GM10266 (cell line): Measurements from ENCODE around the gene ENPP4.

ENCODE experiments used
- DNase-seq: peaks from one replicate; pipeline ENCODE4 v3.0.0; 2012; ENCODE audit errors: extremely low spot score
- CTCF ChIP-seq: IDR thresholded peaks from 2 replicates; pipeline ENCODE4 v1.5.1; 2012; ENCODE audit warnings: mild to moderate bottlenecking, low read depth; ENCODE audit not compliant: control insufficient read depth, insufficient read depth; ENCODE audit errors: missing control alignments

The ENPP4 gene

GRCh38 chr6:46184114-46184513 lies 54.3 kb downstream of the ENPP4 start:
- no peak for DNase-seq
- no peak for TF ChIP-seq CTCF

- DNase-seq: no peak
- no peak for TF ChIP-seq CTCF
Observed at GRCh38 chr6:46186583-46186982, 56.8 kb downstream of the ENPP4 start.

- no peak for TF ChIP-seq CTCF
- no peak for DNase-seq
Observed at GRCh38 chr6:46189726-46190125, 59.9 kb downstream of the ENPP4 start.

- no peak for TF ChIP-seq CTCF
- no peak for DNase-seq
Observed at GRCh38 chr6:46190889-46191288, 61.1 kb downstream of the ENPP4 start.

GRCh38 chr6:46191961-46192360 lies 62.2 kb downstream of the ENPP4 start:
- no peak for TF ChIP-seq CTCF
- no peak for DNase-seq
